GM12878 (cell line): Measurements from ENCODE around the gene LIMS1. TPM values are rescaled to one million over a fixed set of nuclear protein-coding genes. Genes with fewer than 3 reads are reported as not detected.

Source experiments
- ATAC-seq: fragments of 200-7000 bp; cut with Tn5 transposase; 3 replicates; pipeline ENCODE4 v1.9.1; 2020; ENCODE audit warnings: mild to moderate bottlenecking, moderate library complexity
- BruUV-seq: library from RNA; stranded (reverse); fragments of 400-500 nt; replicated peaks from 2 replicates; lab custom pipeline; 2021; lab: Mats Ljungman, UMichigan
- CTCF ChIA-PET: fragments of 300-600 bp; sonication (Branson Sonifier 250); formaldehyde crosslinking; extraction: SDS; loops from one replicate; lab custom pipeline; 2021; ENCODE audit warnings: inconsistent platforms; lab: Yijun Ruan, JAX
- POLR2A ChIA-PET: fragments of 350-600 bp; formaldehyde crosslinking; extraction: SDS; loops from one replicate; lab custom pipeline; 2021; ENCODE audit warnings: inconsistent platforms; lab: Charles Lee
- RAD21 ChIA-PET: fragments of 300-600 bp; sonication (Branson Sonifier 250); formaldehyde crosslinking; loops from one replicate; lab custom pipeline; 2023; ENCODE audit warnings: antibody characterized with exemption; ENCODE audit not compliant: unreplicated experiment; lab: Charles Lee
- SMC1A ChIA-PET: fragments of 300-600 bp; sonication (Branson Sonifier 250); formaldehyde crosslinking; loops from one replicate; lab custom pipeline; 2023; ENCODE audit not compliant: unreplicated experiment, uncharacterized antibody; lab: Charles Lee
- DNase-seq: peaks from one replicate; pipeline ENCODE4 v3.0.0-alpha.2; 2011; ENCODE audit warnings: low read depth, low spot score
- FAIRE-seq: peaks from 3 replicates; lab custom pipeline; 2011; peaks lifted over from hg19 to GRCh38; lab: Jason Lieb, UNC
- H2AFZ ChIP-seq: 2 replicates; pipeline ENCODE4 v1.6.0; 2011; ENCODE audit warnings: low read depth, low read length, control low read depth; ENCODE audit not compliant: control insufficient read depth
- H3K27ac ChIP-seq: 2 replicates; pipeline ENCODE4 v1.5.1; 2011; ENCODE audit warnings: control low read depth; ENCODE audit not compliant: control insufficient read depth, insufficient read depth
- H3K27me3 ChIP-seq, 2 experiments: replicated peaks in 1 of 2; 2 replicates each; pipeline versions ENCODE4 v1.6.0 to v1.6.1; 2011; ENCODE audit warnings: low read length in 1 of 2; ENCODE audit not compliant: control insufficient read depth in 2 of 2, insufficient read depth in 2 of 2
- H3K36me3 ChIP-seq, 2 experiments: 2 replicates each; pipeline ENCODE4 v1.5.1; 2011; ENCODE audit warnings: low read length in 1 of 2; ENCODE audit not compliant: control insufficient read depth in 2 of 2, insufficient read depth in 2 of 2
- H3K4me1 ChIP-seq: 2 replicates; pipeline ENCODE4 v1.6.1; 2011; ENCODE audit warnings: mild to moderate bottlenecking, low read length, moderate library complexity, mixed read lengths; ENCODE audit not compliant: control insufficient read depth, insufficient read depth
- H3K4me2 ChIP-seq: 2 replicates; pipeline ENCODE4 v1.6.0; 2011; ENCODE audit warnings: control low read depth; ENCODE audit not compliant: control insufficient read depth, insufficient read depth
- H3K4me3 ChIP-seq: fragments of 200-600 bp; sonication (generic); 2 replicates; pipeline ENCODE4 v1.5.1; 2016
- H3K79me2 ChIP-seq: 2 replicates; pipeline ENCODE4 v1.6.0; 2011; ENCODE audit warnings: low read length; ENCODE audit not compliant: control insufficient read depth, insufficient read depth
- H3K9ac ChIP-seq: 2 replicates; pipeline ENCODE4 v1.8.0; 2011; ENCODE audit warnings: low read length, control low read depth, mixed read lengths; ENCODE audit not compliant: control insufficient read depth, insufficient read depth
- H3K9me3 ChIP-seq: replicated peaks from 3 replicates; pipeline ENCODE4 v1.5.1; 2011; ENCODE audit warnings: mild to moderate bottlenecking, low read length; ENCODE audit not compliant: control insufficient read depth, insufficient read depth
- H4K20me1 ChIP-seq: 2 replicates; pipeline ENCODE4 v1.6.0; 2011; ENCODE audit not compliant: control insufficient read depth, insufficient read depth
- ASH2L ChIP-seq: fragments of 300-600, 200-600 bp; sonication (generic); IDR thresholded peaks from 2 replicates; pipeline ENCODE4 v1.6.1; 2017; ENCODE audit warnings: low read depth, mild to moderate bottlenecking, borderline replicate concordance
- BRCA1 ChIP-seq: IDR thresholded peaks from 2 replicates; pipeline ENCODE4 v1.6.1; 2011; ENCODE audit warnings: low read depth, low read length, improper control_type of control experiment
- DPF2 ChIP-seq: fragments of 450-650 bp; IDR thresholded peaks from 2 replicates; pipeline ENCODE4 v1.6.1; 2017; ENCODE audit warnings: mild to moderate bottlenecking
- GATAD2B ChIP-seq: fragments of 450-650 bp; conservative IDR thresholded peaks from 2 replicates; pipeline ENCODE4 v1.6.1; 2017; ENCODE audit warnings: low read depth, mild to moderate bottlenecking, moderate library complexity
- NFYA ChIP-seq: IDR thresholded peaks from 2 replicates; pipeline ENCODE4 v1.6.1; 2011; ENCODE audit warnings: low read depth, mild to moderate bottlenecking, low read length, improper control_type of control experiment, borderline replicate concordance
- NR2C1 ChIP-seq: fragments of 450-650 bp; IDR thresholded peaks from 2 replicates; pipeline ENCODE4 v1.6.1; 2017; ENCODE audit warnings: antibody characterized with exemption, mild to moderate bottlenecking, moderate library complexity
- POLR2AphosphoS5 ChIP-seq: IDR thresholded peaks from 2 replicates; pipeline ENCODE4 v1.6.1; 2011; ENCODE audit warnings: mild to moderate bottlenecking, low read length, inconsistent platforms
- SUPT20H ChIP-seq: IDR thresholded peaks from 2 replicates; pipeline ENCODE4 v1.6.1; 2011; ENCODE audit warnings: low read depth, mild to moderate bottlenecking, low read length, moderate library complexity, borderline replicate concordance; ENCODE audit not compliant: control insufficient read depth
- ZNF24 ChIP-seq: fragments of 450-650 bp; IDR thresholded peaks from 2 replicates; pipeline ENCODE4 v1.6.1; 2017; ENCODE audit warnings: antibody characterized with exemption, mild to moderate bottlenecking
- WGBS: methylation state at CpG from one replicate; pipeline ENCODE4 v1.1.6; 2016; ENCODE audit warnings: low lambda C conversion rate; ENCODE audit not compliant: insufficient replicate concordance, insufficient coverage; ENCODE audit errors: missing lambda C conversion rate; 5-methylcytosine and 5-hydroxymethylcytosine counted together
- in situ Hi-C: fragments of 300-500 bp; cut with MboI; formaldehyde crosslinking; loops from 9 replicates; pipeline ENCODE4 v1.14.3; 2018; ENCODE audit warnings: mixed read lengths
- intact Hi-C: fragments of 100-400 bp; cut with micrococcal nuclease; formaldehyde crosslinking; loops from one replicate; pipeline ENCODE4 v1.14.2; 2022; ENCODE audit not compliant: unreplicated experiment
- polyA plus RNA-seq, 11 experiments: library from polyadenylated mRNA; depleted of rRNA in 4 of 11; unstranded in 6 of 11; stranded (reverse) in 5 of 11; fragments of >200 nt; fragmentation: Nextera tagmentation in 4 of 11; fragmentation: Illumina TruSeq in 1 of 11; extraction: Ambion mirVana in 4 of 11; extraction: Trizol in 1 of 11; gene quantifications; 1 replicate in 1 of 11; 2 replicates in 10 of 11; pipeline versions ENCODE4 v1.2.1 to v1.2.3, GENCODE V29; 2011 to 2016; ENCODE audit warnings: inconsistent platforms in 2 of 11, missing spikeins in 2 of 11, low read depth in 1 of 11
- total RNA-seq, 4 experiments: library from RNA; depleted of rRNA in 3 of 4; stranded (reverse); fragments of >200 nt in 3 of 4; fragmentation: Illumina TruSeq in 1 of 4; extraction: Trizol in 1 of 4; gene quantifications; 2 replicates each; pipeline versions ENCODE4 v1.2.1 to v1.2.3, GENCODE V29; 2013 to 2021
- TF ChIP-seq, protein P1 (sequence below): IDR thresholded peaks from 2 replicates; pipeline ENCODE4 v1.6.1; 2012; ENCODE audit warnings: low read length, inconsistent platforms
- TF ChIP-seq, protein P2 (sequence below): fragments of 450-650 bp; IDR thresholded peaks from 2 replicates; pipeline ENCODE4 v1.6.1; 2017; ENCODE audit warnings: mild to moderate bottlenecking, moderate library complexity
- TF ChIP-seq, protein P3 (sequence below): fragments of 450-650 bp; IDR thresholded peaks from 2 replicates; pipeline ENCODE4 v1.6.1; 2016; ENCODE audit warnings: mild to moderate bottlenecking, moderate library complexity, borderline replicate concordance

Gene LIMS1
- total and polyA plus RNA-seq, 10 of the 15 experiments (the other 5 are each of a cell fraction or from before 2014, with no cell fraction given), result 15.7 to 98.1 (median 43.9) TPM

DNA sequence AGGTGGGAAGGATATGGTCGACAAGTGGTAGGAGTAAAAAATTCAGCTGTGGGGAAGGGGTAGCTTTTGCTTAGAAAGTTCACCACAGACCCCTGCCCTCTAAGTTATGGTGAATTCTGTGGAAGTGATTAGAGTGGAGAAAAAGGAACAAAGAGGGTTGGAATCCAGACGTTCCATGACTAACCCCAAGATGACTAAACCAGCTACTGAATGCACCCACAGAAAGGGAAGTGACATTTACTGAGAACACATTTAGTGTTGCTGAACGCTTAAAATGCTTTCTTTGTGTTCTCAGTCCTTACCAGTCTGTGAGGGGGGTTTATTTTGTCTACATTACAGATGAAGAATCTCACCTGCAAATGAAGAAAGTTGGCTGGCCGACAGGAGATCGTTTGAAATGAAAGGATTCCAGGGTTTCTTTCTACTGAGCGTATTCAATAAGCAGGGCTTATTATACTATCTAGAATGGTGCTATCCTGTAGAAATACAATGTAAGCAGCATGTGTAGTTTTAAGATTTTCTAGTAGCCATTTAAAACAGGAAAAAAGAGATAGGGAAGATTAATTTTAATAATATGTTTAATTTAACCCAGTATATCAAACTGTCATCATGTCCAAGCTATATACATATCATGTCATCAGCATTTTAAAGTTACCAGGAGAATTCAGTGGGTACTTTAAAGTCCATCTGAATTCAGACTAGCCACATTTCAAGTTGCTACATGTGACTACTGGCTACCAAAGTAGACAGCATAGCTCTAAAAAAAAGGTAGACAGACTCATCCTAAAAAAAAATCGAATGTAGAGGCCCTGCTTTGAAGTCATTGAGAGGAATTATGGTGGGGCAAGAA, 60.1 kb downstream of the LIMS1 start:
- Histone ChIP-seq H4K20me1 (peaks cover 3% of the 10 kb centered on the region; the same call in 1 of the 2 replicates), H3K36me3 (no peaks in the 10 kb centered on the region), H3K4me3 (no peak overlapping the region), H2AFZ (no peak overlapping the region), H3K4me2 (peak overlapping the region; percentile 78), H3K27me3 (no peaks in the 10 kb centered on the region), H3K79me2 (peaks cover 2% of the 10 kb centered on the region), H3K9me3 (no peaks in the 10 kb centered on the region), H3K4me1 (peaks cover 34% of the 10 kb centered on the region), H3K9ac (no peak overlapping the region), H3K27ac (no peak overlapping the region; the same call in 1 of the 2 replicates)
- DNase-seq (no peak), FAIRE-seq (no peak), ATAC-seq (peak; percentile 94)
- BruUV-seq, result no TSS peak
- ChIA-PET CTCF (interaction anchor here (0.7 to 7.2 kb wide), 11 partner anchors 10 to 242 kb away, joined by 3 to 75 read pairs (median 6); no protein-coding TSS in a partner anchor), RAD21 (interaction anchor here (0.8 to 3.7 kb wide), 17 partner anchors 9 to 183 kb away, joined by 3 to 38 read pairs (median 5); no protein-coding TSS in a partner anchor), POLR2A (interaction anchor here (0.7 to 2.3 kb wide), 6 partner anchors 10 to 43 kb away, joined by 3 to 10 read pairs (median 8); no protein-coding TSS in a partner anchor), SMC1A (interaction anchor here (0.6 to 5.4 kb wide), 22 partner anchors 10 to 410 kb away, joined by 3 to 55 read pairs (median 4); partner anchors contain the start of gene LIMS1)
- WGBS, result 5% methylated on average over 7 of the region's 7 CpGs
- intact Hi-C loops, result loop anchor here (1.0 kb wide), 2 partner anchors 18 to 42 kb away; no protein-coding TSS in a partner anchor
- in situ Hi-C loops, result loop anchor here (25.0 kb wide), 1 partner anchor 382 kb away; no protein-coding TSS in a partner anchor
- TF ChIP-seq, protein P1, sequence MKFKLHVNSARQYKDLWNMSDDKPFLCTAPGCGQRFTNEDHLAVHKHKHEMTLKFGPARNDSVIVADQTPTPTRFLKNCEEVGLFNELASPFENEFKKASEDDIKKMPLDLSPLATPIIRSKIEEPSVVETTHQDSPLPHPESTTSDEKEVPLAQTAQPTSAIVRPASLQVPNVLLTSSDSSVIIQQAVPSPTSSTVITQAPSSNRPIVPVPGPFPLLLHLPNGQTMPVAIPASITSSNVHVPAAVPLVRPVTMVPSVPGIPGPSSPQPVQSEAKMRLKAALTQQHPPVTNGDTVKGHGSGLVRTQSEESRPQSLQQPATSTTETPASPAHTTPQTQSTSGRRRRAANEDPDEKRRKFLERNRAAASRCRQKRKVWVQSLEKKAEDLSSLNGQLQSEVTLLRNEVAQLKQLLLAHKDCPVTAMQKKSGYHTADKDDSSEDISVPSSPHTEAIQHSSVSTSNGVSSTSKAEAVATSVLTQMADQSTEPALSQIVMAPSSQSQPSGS, result peak; percentile 86
- no peak for TF ChIP-seq ASH2L
- TF ChIP-seq, protein P2, sequence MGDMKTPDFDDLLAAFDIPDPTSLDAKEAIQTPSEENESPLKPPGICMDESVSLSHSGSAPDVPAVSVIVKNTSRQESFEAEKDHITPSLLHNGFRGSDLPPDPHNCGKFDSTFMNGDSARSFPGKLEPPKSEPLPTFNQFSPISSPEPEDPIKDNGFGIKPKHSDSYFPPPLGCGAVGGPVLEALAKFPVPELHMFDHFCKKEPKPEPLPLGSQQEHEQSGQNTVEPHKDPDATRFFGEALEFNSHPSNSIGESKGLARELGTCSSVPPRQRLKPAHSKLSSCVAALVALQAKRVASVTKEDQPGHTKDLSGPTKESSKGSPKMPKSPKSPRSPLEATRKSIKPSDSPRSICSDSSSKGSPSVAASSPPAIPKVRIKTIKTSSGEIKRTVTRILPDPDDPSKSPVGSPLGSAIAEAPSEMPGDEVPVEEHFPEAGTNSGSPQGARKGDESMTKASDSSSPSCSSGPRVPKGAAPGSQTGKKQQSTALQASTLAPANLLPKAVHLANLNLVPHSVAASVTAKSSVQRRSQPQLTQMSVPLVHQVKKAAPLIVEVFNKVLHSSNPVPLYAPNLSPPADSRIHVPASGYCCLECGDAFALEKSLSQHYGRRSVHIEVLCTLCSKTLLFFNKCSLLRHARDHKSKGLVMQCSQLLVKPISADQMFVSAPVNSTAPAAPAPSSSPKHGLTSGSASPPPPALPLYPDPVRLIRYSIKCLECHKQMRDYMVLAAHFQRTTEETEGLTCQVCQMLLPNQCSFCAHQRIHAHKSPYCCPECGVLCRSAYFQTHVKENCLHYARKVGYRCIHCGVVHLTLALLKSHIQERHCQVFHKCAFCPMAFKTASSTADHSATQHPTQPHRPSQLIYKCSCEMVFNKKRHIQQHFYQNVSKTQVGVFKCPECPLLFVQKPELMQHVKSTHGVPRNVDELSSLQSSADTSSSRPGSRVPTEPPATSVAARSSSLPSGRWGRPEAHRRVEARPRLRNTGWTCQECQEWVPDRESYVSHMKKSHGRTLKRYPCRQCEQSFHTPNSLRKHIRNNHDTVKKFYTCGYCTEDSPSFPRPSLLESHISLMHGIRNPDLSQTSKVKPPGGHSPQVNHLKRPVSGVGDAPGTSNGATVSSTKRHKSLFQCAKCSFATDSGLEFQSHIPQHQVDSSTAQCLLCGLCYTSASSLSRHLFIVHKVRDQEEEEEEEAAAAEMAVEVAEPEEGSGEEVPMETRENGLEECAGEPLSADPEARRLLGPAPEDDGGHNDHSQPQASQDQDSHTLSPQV, result no peak
- TF ChIP-seq, protein P3, sequence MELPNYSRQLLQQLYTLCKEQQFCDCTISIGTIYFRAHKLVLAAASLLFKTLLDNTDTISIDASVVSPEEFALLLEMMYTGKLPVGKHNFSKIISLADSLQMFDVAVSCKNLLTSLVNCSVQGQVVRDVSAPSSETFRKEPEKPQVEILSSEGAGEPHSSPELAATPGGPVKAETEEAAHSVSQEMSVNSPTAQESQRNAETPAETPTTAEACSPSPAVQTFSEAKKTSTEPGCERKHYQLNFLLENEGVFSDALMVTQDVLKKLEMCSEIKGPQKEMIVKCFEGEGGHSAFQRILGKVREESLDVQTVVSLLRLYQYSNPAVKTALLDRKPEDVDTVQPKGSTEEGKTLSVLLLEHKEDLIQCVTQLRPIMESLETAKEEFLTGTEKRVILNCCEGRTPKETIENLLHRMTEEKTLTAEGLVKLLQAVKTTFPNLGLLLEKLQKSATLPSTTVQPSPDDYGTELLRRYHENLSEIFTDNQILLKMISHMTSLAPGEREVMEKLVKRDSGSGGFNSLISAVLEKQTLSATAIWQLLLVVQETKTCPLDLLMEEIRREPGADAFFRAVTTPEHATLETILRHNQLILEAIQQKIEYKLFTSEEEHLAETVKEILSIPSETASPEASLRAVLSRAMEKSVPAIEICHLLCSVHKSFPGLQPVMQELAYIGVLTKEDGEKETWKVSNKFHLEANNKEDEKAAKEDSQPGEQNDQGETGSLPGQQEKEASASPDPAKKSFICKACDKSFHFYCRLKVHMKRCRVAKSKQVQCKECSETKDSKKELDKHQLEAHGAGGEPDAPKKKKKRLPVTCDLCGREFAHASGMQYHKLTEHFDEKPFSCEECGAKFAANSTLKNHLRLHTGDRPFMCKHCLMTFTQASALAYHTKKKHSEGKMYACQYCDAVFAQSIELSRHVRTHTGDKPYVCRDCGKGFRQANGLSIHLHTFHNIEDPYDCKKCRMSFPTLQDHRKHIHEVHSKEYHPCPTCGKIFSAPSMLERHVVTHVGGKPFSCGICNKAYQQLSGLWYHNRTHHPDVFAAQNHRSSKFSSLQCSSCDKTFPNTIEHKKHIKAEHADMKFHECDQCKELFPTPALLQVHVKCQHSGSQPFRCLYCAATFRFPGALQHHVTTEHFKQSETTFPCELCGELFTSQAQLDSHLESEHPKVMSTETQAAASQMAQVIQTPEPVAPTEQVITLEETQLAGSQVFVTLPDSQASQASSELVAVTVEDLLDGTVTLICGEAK, result no peak
- TF ChIP-seq SUPT20H, result no peak
- peak; percentile 99 for TF ChIP-seq DPF2
- TF ChIP-seq NFYA, result no peak
- TF ChIP-seq ZNF24, result peak; percentile 77
- peak; percentile 82; the same call in 1 of the 2 replicates for TF ChIP-seq GATAD2B
- no peak for TF ChIP-seq POLR2AphosphoS5
- TF ChIP-seq NR2C1, result no peak
- TF ChIP-seq BRCA1, result no peak
